Measurements from ENCODE around the gene DENND1A.

DNA sequence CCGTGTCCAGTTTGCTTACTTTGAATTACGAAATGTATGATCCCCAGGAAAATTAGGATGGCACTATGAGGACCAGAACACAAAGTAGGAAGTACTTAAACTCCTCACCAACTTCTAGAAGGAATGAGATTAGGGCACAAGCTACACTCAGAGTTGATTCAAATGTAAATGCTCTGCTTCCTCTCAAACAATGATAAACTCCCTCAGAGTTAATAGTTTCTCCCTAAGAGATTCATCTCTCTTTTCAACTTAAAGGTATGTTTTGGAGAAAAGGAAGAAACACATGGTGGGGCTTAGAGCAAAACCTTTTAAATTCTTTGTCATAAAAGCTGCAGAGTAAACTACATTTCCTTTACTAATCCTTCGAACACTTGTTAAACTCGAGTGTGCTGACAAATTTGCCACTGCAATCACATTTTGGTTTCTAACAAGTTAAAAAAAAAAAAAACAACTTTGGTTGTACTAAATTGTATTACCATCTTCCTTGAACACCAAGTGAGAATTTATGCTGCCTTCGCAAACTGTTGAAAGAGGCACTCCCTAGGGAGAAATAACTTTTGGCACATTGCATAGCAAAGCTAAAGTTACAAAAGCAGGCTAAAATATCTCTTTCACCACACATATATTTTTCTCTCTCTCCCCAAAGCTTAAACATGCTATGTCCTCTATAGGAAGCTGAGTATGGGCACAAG is 66.6 kb downstream of the DENND1A start:
- TF ChIP-seq, protein P1, sequence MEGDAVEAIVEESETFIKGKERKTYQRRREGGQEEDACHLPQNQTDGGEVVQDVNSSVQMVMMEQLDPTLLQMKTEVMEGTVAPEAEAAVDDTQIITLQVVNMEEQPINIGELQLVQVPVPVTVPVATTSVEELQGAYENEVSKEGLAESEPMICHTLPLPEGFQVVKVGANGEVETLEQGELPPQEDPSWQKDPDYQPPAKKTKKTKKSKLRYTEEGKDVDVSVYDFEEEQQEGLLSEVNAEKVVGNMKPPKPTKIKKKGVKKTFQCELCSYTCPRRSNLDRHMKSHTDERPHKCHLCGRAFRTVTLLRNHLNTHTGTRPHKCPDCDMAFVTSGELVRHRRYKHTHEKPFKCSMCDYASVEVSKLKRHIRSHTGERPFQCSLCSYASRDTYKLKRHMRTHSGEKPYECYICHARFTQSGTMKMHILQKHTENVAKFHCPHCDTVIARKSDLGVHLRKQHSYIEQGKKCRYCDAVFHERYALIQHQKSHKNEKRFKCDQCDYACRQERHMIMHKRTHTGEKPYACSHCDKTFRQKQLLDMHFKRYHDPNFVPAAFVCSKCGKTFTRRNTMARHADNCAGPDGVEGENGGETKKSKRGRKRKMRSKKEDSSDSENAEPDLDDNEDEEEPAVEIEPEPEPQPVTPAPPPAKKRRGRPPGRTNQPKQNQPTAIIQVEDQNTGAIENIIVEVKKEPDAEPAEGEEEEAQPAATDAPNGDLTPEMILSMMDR (conservative IDR thresholded peaks at IDR 0.05; ENCODE audit: low read length): no peak
- no peak for TF ChIP-seq EZH2phosphoT487 (IDR thresholded peaks at IDR 0.05; ENCODE audit: borderline replicate concordance)
